NCI-H2196 treated with DMSO at 0.1 percent for 48 hours (cell line): ENCODE data around the gene RBM15.

ENCODE experiments used
- DNase-seq: peaks from one replicate; lab custom pipeline; 2025; ENCODE audit not compliant: unreplicated experiment; lab: John Stamatoyannopoulos, UW

RBM15 gene

GRCh38 chr1:110338886-110339406 is at the start of gene RBM15:
RBM15 (plus strand) TSS chr1:110339377; CDS start chr1:110339406, 29 bp downstream.
- peak; percentile 100 for DNase-seq

GRCh38 chr1:110291241-110292030 is 47.7 kb upstream of the RBM15 start:
- DNase-seq = no peak

- no peak for DNase-seq
Observed at GRCh38 chr1:110292031-110292741, 47.0 kb upstream of the RBM15 start.

- no peak for DNase-seq
Observed at GRCh38 chr1:110293601-110294104, 45.5 kb upstream of the RBM15 start.

GRCh38 chr1:110294308-110294707 is 44.9 kb upstream of the RBM15 start:
- no peak for DNase-seq

GRCh38 chr1:110298991-110299390 is 40.2 kb upstream of the RBM15 start:
- DNase-seq = no peak

GRCh38 chr1:110300412-110301085 is 38.6 kb upstream of the RBM15 start:
- no peak for DNase-seq

- no peak for DNase-seq
Observed at GRCh38 chr1:110302836-110303235, 36.3 kb upstream of the RBM15 start.

GRCh38 chr1:110305900-110306420 is 33.2 kb upstream of the RBM15 start:
- no peak for DNase-seq

- no peak for DNase-seq
Observed at GRCh38 chr1:110307239-110307974, 31.8 kb upstream of the RBM15 start.

- DNase-seq = no peak
Observed at GRCh38 chr1:110308247-110308646, 30.9 kb upstream of the RBM15 start.

- DNase-seq = no peak
Observed at GRCh38 chr1:110309139-110309538, 30.0 kb upstream of the RBM15 start.

- no peak for DNase-seq
Observed at GRCh38 chr1:110309767-110310166, 29.4 kb upstream of the RBM15 start.

GRCh38 chr1:110310300-110310699 is 28.9 kb upstream of the RBM15 start:
- DNase-seq = no peak

GRCh38 chr1:110312188-110313121 is 26.7 kb upstream of the RBM15 start:
- peak; percentile 47 for DNase-seq

GRCh38 chr1:110316735-110317134 is 22.4 kb upstream of the RBM15 start:
- no peak for DNase-seq

- DNase-seq = no peak
Observed at GRCh38 chr1:110318046-110318445, 21.1 kb upstream of the RBM15 start.

GRCh38 chr1:110319332-110320167 is 19.6 kb upstream of the RBM15 start:
- DNase-seq = no peak

- DNase-seq = no peak
Observed at GRCh38 chr1:110320168-110320518, 19.0 kb upstream of the RBM15 start.
